ENCODE data around the gene AUH.
"Not testable (repeated sequence)": the region's sequence is repeated elsewhere in the genome, so short reads cannot be mapped to it uniquely, and the experiment has no call there.

The AUH gene, protein sequence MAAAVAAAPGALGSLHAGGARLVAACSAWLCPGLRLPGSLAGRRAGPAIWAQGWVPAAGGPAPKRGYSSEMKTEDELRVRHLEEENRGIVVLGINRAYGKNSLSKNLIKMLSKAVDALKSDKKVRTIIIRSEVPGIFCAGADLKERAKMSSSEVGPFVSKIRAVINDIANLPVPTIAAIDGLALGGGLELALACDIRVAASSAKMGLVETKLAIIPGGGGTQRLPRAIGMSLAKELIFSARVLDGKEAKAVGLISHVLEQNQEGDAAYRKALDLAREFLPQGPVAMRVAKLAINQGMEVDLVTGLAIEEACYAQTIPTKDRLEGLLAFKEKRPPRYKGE

DNA sequence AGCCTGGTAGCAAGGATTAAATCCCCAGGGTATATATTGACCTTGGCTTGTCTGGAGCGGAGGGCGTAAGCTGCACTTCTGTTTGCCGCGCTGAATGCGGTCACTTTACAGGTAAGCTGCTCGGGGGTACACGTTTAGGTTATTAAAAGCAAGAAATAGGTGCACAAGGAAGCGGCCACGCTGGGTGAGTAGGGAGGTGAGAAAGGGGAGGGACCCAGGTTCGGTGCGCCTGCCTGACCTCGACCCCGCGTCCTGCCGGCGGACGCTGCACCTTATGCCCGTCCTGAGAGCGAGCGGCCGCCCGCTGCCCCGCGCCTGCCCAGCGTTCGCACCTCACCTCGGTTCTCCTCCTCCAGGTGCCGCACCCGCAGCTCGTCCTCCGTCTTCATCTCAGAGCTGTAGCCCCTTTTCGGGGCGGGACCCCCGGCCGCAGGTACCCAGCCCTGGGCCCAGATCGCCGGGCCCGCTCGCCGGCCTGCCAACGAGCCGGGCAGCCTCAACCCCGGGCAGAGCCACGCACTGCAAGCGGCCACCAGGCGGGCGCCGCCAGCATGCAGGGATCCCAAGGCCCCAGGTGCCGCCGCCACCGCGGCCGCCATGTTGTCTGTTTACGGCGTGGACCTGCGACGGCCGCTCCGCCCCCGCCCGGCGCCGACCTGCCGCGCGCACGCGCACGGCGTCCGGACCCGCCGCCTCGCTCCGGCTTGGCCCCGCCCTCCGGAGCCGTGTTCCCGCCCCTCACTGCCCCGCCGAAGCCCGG is at the start of gene AUH:
TSS of gene AUH (minus strand) at position 628 of the 760 bp plus-strand sequence. CDS start at position 599, 29 bp downstream.
- peak; percentile 10 for DNase-seq

DNA sequence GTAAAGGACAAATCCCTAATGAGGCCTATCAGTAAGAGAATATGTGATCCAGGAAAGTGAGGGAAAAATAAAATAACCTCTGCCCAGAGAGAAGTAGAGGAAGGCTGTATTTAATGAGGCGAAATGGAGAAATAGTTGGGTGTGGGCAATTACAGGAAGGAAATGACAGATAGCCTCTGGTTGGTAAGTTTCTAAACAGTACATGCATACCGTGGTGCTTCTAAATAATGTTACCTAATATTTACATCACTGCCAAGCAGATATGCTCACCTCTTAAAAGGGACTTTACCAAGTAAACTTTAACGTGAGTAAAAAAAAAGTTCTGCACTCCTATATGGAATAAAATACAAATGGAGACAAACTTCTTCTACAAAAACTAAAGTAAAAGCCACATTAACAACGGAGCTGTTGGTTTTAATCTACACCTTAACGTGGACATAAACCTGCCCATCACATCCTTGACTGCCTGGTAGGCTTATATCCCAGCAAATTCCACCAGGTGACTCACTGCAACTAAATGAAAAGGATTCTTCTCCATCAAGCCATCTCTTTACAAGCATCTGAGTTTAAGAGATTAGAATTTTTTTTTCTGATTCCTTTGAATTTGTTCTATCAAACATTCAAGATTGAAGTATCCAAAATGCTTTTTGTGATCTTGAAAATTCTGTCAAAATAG is 49.5 kb upstream of the AUH start:
- DNase-seq: no peak

DNA sequence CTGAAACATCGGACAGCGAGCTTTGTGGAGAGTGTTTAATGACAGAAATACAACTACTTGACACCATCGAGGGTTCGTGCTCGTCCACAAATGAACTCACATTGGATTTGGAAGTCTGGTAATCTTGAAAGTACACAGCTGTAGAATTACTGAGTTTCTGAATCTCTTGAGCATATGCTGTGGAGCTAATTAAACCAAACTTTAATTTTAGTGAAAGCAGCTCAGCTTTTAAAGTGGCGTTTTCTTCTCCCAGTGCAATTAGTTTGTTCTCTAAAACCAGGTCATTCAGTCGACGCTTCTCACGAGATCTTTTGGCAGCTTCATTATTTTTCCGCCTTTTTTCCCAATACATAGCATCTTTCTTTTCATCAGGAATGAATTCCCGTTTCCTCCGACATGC is 48.4 kb upstream of the AUH start:
- no peak for DNase-seq

DNA sequence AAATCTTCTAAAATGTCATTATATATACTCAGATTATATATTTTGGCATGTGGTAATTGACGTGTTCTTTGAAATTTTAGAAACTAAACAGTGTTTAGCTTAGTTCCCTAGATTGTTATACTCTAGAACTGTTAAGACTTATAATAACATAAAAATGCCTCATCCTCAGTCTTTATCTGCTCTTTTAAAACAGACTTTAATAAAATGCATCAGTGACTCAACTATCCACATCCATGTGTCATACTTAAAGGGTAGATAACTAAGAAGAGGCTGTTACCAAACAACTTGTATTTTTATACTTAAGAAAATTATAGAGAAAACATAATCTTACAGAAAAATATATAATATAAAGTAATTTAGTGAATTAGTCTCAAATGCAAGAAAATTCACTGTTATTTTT is 46.8 kb upstream of the AUH start:
- DNase-seq: no peak

DNA sequence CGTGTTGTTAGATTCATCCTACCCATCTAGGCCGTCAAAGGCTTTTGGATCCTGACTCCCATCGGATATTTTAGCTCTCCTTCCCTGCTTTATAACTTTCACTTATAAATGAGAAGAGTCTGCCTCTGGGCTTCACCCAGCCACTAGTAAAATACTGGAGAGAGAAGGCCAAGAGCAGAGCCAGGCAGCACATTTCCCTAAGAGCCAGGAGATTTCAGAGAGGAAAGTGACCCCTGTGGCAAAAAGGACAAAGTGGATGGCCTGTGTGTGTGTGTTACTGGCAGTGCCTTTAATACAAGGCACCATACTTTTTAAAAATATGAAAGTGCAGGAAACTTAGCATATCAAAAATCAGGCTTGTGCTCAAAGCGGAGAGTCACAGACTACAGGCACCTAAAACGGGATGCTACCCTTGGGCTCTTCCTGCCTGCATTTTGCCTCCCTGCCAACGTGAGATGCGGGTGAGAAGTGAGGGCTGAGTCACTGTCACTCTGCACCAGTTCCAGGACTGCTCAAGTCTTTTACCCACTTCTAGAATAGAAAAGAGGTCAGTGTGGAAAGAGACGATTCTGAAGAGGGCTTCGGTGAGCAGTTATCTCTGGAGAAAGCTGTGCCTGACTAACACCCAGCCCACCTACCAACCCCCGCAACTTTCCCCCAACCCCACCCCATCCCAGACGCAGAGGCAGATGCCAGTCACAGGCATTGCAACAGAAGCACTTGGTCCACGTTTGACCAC is 46.0 kb upstream of the AUH start:
- no peak for DNase-seq

DNA sequence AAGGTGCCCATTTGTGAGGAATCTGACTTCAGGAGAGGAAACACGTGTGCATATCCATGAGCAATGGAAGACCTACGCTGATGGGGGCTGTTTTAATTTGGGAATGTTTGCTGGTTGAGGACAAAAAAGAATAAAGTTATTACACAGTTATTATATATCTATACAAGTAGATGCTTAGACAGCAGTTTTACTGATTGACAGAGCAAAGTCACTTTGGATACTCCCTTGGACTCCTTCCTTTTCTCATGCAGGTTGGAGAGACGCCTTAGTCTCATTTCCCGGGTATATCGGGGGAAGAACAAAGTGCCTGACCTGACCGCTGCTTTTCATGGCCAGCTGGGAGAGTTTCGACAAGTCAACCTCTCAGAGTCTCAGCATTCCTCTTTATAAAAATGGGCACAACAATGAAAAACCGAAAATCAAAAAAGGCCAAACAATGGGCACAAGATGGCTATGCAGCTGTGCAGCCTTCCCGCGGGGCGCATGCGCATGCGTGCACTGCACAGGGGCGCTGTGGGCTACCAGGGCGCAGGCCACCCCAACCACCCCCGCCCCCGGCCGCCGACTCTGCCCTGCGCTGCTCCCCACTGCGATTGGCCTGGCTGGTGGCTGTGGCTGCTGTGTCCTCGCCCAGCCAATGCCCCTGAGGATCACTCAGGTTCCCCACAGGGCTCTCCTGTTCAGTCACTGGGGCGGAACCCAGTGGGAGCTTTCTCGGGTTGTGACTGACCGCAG is 43.8 kb upstream of the AUH start:
- no peak for DNase-seq

DNA sequence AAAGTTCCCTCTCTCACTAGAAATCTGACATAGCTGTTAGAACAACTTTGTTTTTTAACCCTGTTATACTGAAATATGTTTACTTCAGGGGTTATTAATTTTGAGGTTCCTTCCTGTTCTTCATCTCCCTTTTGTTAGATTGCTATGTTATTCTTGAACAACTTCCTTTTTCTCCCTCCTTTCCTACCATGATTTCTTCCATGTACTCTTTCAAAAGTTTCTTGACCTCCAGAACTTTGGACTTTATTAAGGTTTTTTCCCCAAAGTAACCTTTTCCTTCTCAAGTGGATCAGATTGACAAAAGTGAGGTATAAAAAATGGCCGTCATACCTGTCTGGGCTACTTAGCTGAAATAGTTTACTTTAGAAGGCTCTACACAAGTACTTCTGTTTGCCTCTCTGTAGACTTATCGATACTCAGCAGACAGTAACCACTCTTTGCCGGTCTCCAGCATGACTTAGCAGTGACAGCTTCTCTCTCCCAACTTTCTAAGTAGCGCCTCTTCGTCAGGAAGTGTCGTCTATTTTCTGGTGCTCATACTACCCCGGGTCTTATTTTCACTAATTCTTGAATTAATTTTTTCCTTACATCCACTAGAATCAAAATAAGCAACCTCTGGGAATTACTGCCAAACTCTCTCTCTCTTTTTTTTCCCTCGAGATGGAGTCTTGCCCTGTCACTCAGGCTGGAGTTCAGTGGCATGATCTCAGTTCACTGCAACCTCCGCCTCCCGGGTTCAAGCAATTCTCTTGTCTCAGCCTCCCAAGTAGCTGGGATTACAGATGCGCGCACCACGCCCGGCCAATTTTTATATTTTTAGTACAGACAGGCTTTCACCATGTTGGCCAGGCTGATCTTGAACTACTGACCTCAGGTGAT is 42.2 kb upstream of the AUH start:
- DNase-seq: no peak

DNA sequence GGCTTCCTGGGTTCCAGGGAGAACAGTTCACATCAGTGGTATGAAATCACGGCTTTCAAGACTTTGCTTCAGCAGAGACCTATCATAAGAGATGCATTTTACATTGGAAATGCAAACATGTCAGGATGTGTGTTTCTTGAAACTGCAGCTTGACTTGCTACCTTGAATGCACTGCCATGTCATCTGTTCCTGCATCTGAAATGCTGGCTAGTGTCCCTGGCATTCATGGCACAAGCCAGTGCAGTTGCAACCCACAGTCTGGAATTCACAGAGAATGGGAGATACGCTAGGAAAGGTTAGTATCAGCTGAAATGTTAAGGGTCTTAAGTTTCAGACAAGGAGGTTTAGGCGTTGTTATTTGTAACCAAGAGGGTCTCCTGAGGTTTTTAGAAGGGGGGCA is 37.2 kb upstream of the AUH start:
- DNase-seq: no peak

DNA sequence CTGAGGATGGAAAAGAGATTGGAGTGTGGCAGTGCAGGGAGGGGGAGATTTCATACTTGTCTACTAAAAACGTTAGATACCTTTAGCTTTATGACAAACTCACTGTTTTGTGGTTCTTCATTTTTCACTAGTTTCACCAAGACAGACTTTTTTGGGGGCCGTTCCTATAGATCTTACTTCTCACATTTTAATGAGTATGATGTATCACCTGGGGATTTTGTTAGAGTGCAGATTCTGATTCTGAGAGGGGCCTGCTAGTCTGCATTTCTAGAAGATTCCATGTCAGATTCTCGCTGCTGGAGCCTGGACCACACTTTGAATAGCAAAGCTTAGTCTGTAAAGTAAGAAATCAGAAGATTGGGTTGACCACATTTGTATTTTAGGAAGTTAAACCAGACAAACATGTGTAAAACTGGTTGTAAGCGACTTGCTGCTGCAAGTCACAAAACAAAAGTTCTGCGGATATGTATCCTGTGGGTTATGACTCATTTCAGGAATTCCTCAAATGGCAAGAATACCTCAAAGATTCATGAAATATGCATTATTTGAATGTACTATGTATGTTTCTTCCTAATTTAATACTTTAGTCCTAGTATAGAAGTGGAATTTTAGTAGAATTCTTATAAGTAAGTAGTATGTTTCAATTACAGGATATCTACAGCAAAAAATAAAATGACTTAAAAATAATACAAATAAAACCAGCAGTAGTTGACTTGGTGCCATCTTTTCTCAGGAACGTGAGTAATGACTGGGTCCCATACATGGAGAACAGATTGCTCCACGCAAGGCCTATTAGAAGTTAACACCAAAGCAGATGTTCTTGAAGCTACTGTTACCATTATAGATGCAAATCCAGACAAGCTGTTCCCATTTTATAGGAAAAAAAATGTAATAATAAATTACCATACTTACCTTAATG is 34.1 kb upstream of the AUH start:
- DNase-seq: no peak

DNA sequence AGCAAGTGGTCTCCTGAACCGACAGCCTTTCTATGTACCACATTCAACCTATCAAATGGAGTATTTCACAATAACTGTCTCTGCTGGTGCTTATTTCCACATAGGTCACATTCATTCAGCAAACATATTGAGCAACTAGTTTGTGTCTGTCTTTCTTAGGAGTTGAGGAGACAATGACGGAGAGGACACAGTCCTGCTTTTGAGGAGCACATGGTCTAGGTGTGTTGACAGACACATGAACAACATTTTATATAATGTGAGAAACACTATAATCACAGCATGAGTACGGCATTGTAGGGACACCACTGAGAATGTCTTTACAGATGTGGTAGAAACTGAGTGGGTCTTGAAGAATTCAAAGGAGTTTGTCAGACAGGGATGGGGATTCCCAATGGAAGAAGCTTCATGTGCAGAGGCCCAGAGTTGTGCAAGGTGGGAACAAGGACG is 33.4 kb upstream of the AUH start:
- DNase-seq: no peak

DNA sequence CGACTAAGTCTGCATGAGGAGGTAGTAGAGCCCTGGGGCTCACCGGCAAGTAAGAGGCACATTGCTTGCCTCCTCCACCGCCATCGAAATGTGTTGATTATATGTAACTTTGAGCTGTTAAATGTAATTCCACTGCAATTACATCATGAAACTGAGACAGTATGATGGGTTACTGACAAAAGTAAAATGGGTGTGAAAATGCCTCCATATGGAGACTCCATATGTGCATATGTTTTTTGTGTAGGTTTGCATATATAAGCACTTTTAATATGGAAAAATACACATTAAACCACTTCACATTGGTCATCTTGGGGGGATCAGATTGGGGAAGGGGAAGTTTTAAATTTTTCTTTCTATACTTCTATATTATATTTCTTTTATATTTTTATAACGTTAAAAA is 32.1 kb upstream of the AUH start:
- DNase-seq: no peak

DNA sequence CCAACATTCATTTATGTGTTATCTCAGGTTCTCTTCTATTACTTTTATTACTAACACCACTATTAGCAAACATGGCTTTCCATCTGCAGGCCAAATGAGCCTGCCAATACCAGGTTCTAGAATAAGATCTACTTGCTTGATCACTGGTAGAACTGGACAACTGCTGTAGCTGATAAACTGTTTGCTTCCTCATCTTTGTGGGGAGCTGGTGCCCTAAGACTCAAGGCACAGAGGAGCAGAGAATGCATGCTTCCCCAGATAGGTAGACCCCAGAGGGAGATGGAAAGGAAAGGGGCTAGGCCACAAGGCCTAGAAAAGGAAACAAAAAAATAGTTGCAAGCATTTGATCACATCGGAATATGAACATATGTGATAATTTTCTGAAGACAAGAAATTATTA is 30.7 kb upstream of the AUH start:
- DNase-seq: no peak

DNA sequence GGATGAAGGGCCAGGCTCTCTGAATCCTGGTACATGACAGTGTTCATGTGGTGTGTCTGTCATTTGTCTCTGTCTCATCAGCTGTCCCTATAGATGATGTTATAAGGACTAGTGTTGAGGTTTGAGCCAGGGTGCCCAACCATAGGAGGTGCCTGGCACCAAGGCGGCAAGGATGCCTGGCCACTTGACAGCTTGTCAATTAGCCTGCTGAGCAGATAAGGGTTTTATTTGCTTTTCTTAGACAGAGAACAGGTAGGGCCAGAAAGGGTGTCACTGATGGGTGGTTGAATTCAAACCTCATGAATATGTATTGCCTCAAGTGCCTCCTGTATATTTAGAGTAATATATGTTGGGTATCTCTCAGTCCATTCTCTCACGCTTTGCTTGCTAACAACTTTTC is 30.1 kb upstream of the AUH start:
- DNase-seq: peak; percentile 8

DNA sequence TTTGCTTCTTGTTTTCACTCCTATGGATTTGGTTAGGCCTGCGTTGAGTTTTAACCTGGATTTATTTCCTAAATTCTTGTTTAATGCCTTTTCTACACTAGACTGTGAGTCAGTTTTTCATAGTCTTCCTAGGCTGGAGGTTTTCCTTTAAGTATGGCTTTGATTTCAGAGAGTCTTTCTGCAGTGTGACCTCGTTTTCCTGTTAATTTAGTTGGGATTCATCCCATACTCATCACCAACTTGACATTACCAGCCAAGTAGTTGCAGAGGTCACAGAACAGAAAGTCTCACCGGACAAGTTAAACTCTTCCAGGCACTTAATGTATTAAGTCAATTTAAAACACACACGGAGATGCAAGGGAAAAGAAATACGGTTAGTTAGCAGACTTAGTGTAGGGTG is 29.7 kb upstream of the AUH start:
- DNase-seq: no peak

DNA sequence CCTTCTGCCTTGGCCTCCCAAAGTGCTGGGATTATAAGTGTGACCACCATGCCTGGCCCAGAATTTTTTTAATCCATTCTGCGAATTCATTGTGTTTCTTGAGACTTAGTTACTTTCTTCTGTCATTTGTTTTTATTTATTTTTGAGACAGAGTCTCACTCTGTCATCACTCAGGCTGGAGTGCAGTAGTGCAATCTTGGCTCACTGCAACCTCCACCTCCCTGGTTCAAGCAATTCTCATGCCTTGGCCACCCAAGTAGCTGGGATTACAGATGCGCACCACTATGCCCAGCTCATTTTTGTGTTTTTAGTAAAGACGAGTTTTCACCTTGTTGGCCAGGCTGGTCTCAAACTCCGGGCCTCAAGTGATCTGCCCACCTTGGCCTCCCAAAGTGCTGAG is 28.0 kb upstream of the AUH start:
- DNase-seq: not testable (repeated sequence)

DNA sequence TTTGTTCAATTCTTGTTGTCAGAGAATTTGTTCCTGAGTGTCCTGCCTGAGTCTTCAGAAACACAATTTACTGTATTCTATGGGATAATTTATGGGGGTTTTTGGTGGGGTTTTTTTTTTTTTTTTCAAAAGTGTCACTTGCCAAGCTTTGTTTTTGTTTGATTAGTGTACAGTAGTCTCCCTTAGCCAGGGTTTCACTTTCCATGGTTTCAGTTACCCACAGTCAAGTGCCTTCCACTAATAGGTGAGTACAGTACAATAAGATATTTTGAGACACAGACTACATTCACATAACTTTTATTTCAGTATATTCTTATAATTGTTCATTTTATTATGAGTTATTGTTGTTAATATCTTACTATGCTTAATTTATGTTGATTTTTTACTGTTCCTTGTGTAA is 25.0 kb upstream of the AUH start:
- DNase-seq: no peak

DNA sequence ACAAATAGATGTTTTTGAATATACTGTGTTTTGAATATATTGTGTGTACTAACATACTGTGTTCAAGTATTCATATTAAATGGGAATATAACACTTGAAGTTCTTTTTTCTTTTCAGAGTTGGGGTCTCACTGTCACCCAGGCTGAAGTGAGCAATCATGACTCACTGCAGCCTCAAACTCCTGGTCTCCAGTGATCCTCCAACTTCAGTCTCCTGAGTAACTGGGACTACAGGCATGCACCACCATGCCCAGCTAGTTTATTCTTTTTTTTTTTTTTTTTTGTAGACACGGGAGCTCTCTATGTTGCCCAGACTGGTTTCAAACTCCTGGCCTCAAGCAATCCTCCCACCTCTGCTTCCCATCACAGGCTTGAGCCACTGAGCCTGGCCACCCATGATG is 23.2 kb upstream of the AUH start:
- DNase-seq: no peak

DNA sequence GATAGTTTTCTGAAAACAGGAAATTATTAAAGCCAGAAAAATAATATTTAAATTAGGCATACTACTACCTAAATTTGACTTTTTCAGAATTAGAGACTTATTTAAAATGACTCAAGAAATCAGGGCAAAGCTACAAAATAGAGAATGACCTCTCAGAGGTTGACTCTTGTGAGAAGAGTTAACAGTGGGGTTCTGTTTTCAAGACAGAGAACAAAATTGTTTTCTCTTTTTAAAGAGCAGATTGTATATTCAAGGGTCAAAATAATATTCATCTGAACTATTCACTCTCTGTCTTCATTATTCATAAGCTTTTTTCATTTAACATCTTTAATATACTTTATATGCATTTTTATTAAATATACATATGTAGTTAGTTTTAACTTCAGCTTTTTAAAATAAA is 21.9 kb upstream of the AUH start:
- no peak for DNase-seq

DNA sequence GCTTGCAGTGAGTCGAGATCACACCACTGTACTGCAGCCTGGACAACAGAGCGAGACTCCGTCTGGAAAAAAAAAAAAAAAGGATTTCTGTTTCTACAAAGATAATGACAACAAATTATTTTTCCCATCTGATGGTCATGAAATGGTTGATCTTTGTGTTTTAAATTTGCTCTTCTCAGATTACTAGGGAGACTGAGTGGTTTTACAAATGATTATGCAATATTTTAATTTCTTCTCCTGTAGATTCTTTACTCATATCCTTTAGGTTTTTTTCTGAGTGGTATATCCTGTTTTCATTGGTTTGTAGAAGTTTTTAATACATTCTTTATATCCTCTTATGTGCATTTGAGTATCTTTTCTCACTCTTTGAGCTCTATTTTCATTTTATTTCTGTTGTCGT is 20.6 kb upstream of the AUH start:
- no peak for DNase-seq

DNA sequence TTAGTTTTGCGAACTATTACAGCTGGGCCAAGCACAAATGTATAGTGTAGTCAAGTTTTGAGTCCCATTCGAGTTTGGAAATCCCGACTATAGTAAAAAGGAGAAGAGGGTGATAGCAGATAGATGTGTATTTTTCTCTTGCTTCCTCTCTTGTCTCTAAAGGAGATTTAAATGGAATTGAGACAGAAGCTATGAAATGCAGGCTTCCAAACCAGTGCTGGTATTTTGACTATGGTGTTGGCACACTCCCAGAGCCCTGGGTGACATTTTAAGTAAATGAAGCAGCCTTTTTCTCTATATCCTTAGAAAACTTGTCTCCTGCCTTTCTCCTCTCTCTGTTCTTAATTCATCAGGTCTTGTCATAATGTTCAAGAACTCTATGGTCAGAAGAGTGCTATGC is 17.7 kb upstream of the AUH start:
- DNase-seq: no peak
